H1 (cell line): ENCODE results near the gene TANC1. TPM values are rescaled to one million over a fixed set of nuclear protein-coding genes. Genes with fewer than 3 reads are reported as not detected.

Source experiments
- CTCF ChIA-PET: fragments of 300-600 bp; sonication (Branson Sonifier 250); formaldehyde crosslinking; loops from one replicate; lab custom pipeline; 2021; ENCODE audit not compliant: partially characterized antibody; lab: Charles Lee
- POLR2A ChIA-PET: fragments of 300-600 bp; sonication (Branson Sonifier 250); formaldehyde crosslinking; loops from one replicate; lab custom pipeline; 2021; ENCODE audit warnings: inconsistent platforms; ENCODE audit not compliant: partially characterized antibody; lab: Charles Lee
- DNase-seq, 2 experiments: peaks; one replicate each; pipeline versions ENCODE4 v3.0.0 to v3.0.0-alpha.2; 2010 to 2022; ENCODE audit warnings: low spot score in 2 of 2, low read depth in 1 of 2, mixed read lengths in 1 of 2
- FAIRE-seq: peaks from 2 replicates; lab custom pipeline; 2011; peaks lifted over from hg19 to GRCh38; lab: Jason Lieb, UNC
- H2AFZ ChIP-seq: 2 replicates; pipeline ENCODE4 v1.8.1; 2012; ENCODE audit warnings: low read length, inconsistent platforms
- H2AK5ac ChIP-seq: 2 replicates; pipeline ENCODE4 v1.6.1; 2013; ENCODE audit warnings: low read depth, low read length
- H2BK120ac ChIP-seq: replicated peaks from 2 replicates; pipeline ENCODE3; 2013; ENCODE audit warnings: low read depth, low read length, inconsistent platforms
- H2BK12ac ChIP-seq: 2 replicates; pipeline ENCODE4 v1.6.1; 2013; ENCODE audit warnings: low read depth, low read length
- H2BK15ac ChIP-seq: 2 replicates; pipeline ENCODE4 v1.6.1; 2013; ENCODE audit warnings: low read length
- H2BK20ac ChIP-seq: 2 replicates; pipeline ENCODE4 v1.6.1; 2013; ENCODE audit warnings: low read length
- H2BK5ac ChIP-seq: 2 replicates; pipeline ENCODE4 v1.6.1; 2013; ENCODE audit warnings: low read depth, low read length
- H3K14ac ChIP-seq: 2 replicates; pipeline ENCODE4 v1.6.1; 2013; ENCODE audit warnings: inconsistent platforms; ENCODE audit not compliant: insufficient read length
- H3K18ac ChIP-seq: 2 replicates; pipeline ENCODE4 v1.6.1; 2013; ENCODE audit warnings: low read length; ENCODE audit errors: extremely low read depth
- H3K23ac ChIP-seq: 2 replicates; pipeline ENCODE4 v1.6.1; 2013; ENCODE audit warnings: inconsistent platforms; ENCODE audit not compliant: insufficient read length
- H3K23me2 ChIP-seq: 2 replicates; pipeline ENCODE4 v1.6.1; 2013; ENCODE audit warnings: low read depth, low read length
- H3K27ac ChIP-seq: 2 replicates; pipeline ENCODE4 v1.6.1; 2011; ENCODE audit warnings: low read depth, low read length, inconsistent platforms
- H3K27me3 ChIP-seq, 4 experiments: replicated peaks in 1 of 4; 1 replicate in 1 of 4; 2 replicates in 3 of 4; pipeline versions ENCODE4 v1.6.1 to v1.8.1; 2011 to 2013; ENCODE audit warnings: low read length in 3 of 4, mild to moderate bottlenecking in 3 of 4, inconsistent platforms in 2 of 4, mixed read lengths in 2 of 4, moderate library complexity in 1 of 4; ENCODE audit not compliant: control insufficient read depth in 3 of 4, insufficient read depth in 3 of 4; ENCODE audit errors: extremely low read depth in 1 of 4
- H3K36me3 ChIP-seq, 4 experiments: 2 replicates each; pipeline versions ENCODE4 v1.6.1 to v1.8.1; 2011 to 2013; ENCODE audit warnings: mild to moderate bottlenecking in 4 of 4, low read length in 3 of 4, moderate library complexity in 2 of 4, control low read depth in 1 of 4, inconsistent platforms in 1 of 4; ENCODE audit not compliant: insufficient read depth in 4 of 4, control insufficient read depth in 2 of 4
- H3K4ac ChIP-seq: replicated peaks from 2 replicates; pipeline ENCODE3; 2013; ENCODE audit warnings: low read length, low read depth, mixed read lengths, inconsistent platforms; ENCODE audit not compliant: insufficient read length
- H3K4me1 ChIP-seq, 4 experiments: replicated peaks in 1 of 4; 1 replicate in 1 of 4; 2 replicates in 3 of 4; pipeline versions ENCODE4 v1.6.1 to v1.8.1; 2011 to 2013; ENCODE audit warnings: low read length in 3 of 4, inconsistent platforms in 2 of 4, mixed read lengths in 1 of 4; ENCODE audit not compliant: insufficient read depth in 4 of 4, control insufficient read depth in 3 of 4
- H3K4me2 ChIP-seq, 2 experiments: 2 replicates each; pipeline versions ENCODE4 v1.6.1 to v1.8.1; 2011 to 2013; ENCODE audit warnings: low read depth in 2 of 2, low read length in 2 of 2, control low read depth in 1 of 2, inconsistent platforms in 1 of 2, mild to moderate bottlenecking in 1 of 2; ENCODE audit not compliant: insufficient read depth in 1 of 2
- H3K4me3 ChIP-seq, 4 experiments: fragments of 200-600, 300-600 bp in 1 of 4; sonication (generic), shearing (Covaris generic), sonication (Bioruptor Twin) in 1 of 4; 2 replicates each; pipeline versions ENCODE4 v1.5.1 to v1.8.1; 2011 to 2016; ENCODE audit warnings: low read length in 4 of 4, low read depth in 3 of 4, control low read depth in 2 of 4, inconsistent platforms in 2 of 4, mild to moderate bottlenecking in 2 of 4, mixed read lengths in 1 of 4, moderate library complexity in 1 of 4; ENCODE audit not compliant: insufficient read depth in 2 of 4; ENCODE audit errors: extremely low read depth in 1 of 4
- H3K56ac ChIP-seq: replicated peaks from 2 replicates; pipeline ENCODE3; 2013; ENCODE audit warnings: low read depth, mild to moderate bottlenecking, mixed read lengths, low read length, inconsistent platforms; ENCODE audit not compliant: insufficient read length
- H3K79me1 ChIP-seq: 2 replicates; pipeline ENCODE4 v1.6.1; 2013; ENCODE audit warnings: low read depth, low read length, control low read depth
- H3K79me2 ChIP-seq, 2 experiments: 2 replicates each; pipeline versions ENCODE4 v1.6.1 to v1.8.1; 2012 to 2013; ENCODE audit warnings: low read length in 2 of 2, mild to moderate bottlenecking in 2 of 2, inconsistent platforms in 1 of 2; ENCODE audit not compliant: insufficient read depth in 2 of 2, control insufficient read depth in 1 of 2
- H3K9ac ChIP-seq, 4 experiments: replicated peaks in 1 of 4; 1 replicate in 1 of 4; 2 replicates in 3 of 4; pipeline versions ENCODE4 v1.6.1 to v1.8.1; 2011 to 2013; ENCODE audit warnings: low read depth in 3 of 4, low read length in 3 of 4, control low read depth in 2 of 4, mild to moderate bottlenecking in 2 of 4, moderate library complexity in 2 of 4, inconsistent platforms in 1 of 4; ENCODE audit errors: extremely low read depth in 1 of 4
- H3K9me3 ChIP-seq, 2 experiments: 2 replicates each; pipeline versions ENCODE4 v1.6.1 to v1.8.1; 2012 to 2013; ENCODE audit warnings: mild to moderate bottlenecking in 2 of 2, moderate library complexity in 2 of 2, control low read depth in 1 of 2, inconsistent platforms in 1 of 2, low read depth in 1 of 2, low read length in 1 of 2, mixed read lengths in 1 of 2; ENCODE audit not compliant: insufficient read depth in 2 of 2
- H4K20me1 ChIP-seq, 2 experiments: replicated peaks in 1 of 2; 2 replicates each; pipeline versions ENCODE3 to v1.8.1; 2011 to 2013; ENCODE audit warnings: inconsistent platforms in 2 of 2, low read length in 2 of 2, mild to moderate bottlenecking in 1 of 2; ENCODE audit not compliant: insufficient read depth in 2 of 2, control insufficient read depth in 1 of 2
- H4K5ac ChIP-seq: 2 replicates; pipeline ENCODE4 v1.6.1; 2013; ENCODE audit warnings: low read length, low read depth, mixed read lengths, inconsistent platforms; ENCODE audit not compliant: insufficient read length
- H4K8ac ChIP-seq: 2 replicates; pipeline ENCODE4 v1.8.0; 2013; ENCODE audit warnings: mild to moderate bottlenecking, moderate library complexity, low read length, inconsistent platforms; ENCODE audit not compliant: insufficient read depth; ENCODE audit errors: extremely low read depth
- H4K91ac ChIP-seq: replicated peaks from 2 replicates; pipeline ENCODE3; 2013; ENCODE audit warnings: low read length, mixed read lengths, inconsistent platforms; ENCODE audit not compliant: insufficient read length
- BCL11A ChIP-seq, 2 experiments: IDR thresholded peaks; one replicate each; pipeline ENCODE4 v1.6.1; 2011; ENCODE audit warnings: low read depth in 2 of 2, low read length in 2 of 2, mild to moderate bottlenecking in 2 of 2
- BRCA1 ChIP-seq: IDR thresholded peaks from 2 replicates; pipeline ENCODE4 v1.6.1; 2012; ENCODE audit warnings: low read depth, low read length, improper control_type of control experiment
- CHD1 ChIP-seq: IDR thresholded peaks from 2 replicates; pipeline ENCODE4 v1.6.1; 2012; ENCODE audit warnings: low read depth, low read length, improper control_type of control experiment
- EGR1 ChIP-seq: IDR thresholded peaks from 2 replicates; pipeline ENCODE4 v1.6.1; 2011; ENCODE audit warnings: low read depth, low read length, borderline replicate concordance
- FOSL1 ChIP-seq: IDR thresholded peaks from 2 replicates; pipeline ENCODE4 v1.6.1; 2011; ENCODE audit warnings: mild to moderate bottlenecking, low read depth, low read length, moderate library complexity; ENCODE audit not compliant: insufficient read depth
- GABPA ChIP-seq: IDR thresholded peaks from 2 replicates; pipeline ENCODE4 v1.6.1; 2011; ENCODE audit warnings: mild to moderate bottlenecking, low read length, moderate library complexity, borderline replicate concordance; ENCODE audit not compliant: insufficient read depth
- JUN ChIP-seq: IDR thresholded peaks from 2 replicates; pipeline ENCODE4 v1.6.1; 2011; ENCODE audit warnings: low read depth, mild to moderate bottlenecking, improper control_type of control experiment, low read length
- KDM5A ChIP-seq: fragments of 200-600 bp; IDR thresholded peaks from 2 replicates; pipeline ENCODE4 v1.7.1; 2012; ENCODE audit warnings: mild to moderate bottlenecking, low read length, inconsistent platforms, mixed read lengths
- RNF2 ChIP-seq: fragments of 200-900, 300-1000 bp; sonication (generic); IDR thresholded peaks from 2 replicates; pipeline ENCODE4 v1.7.1; 2016; ENCODE audit warnings: borderline replicate concordance, low read depth, mild to moderate bottlenecking, antibody characterized with exemption, low read length; ENCODE audit not compliant: poor library complexity, severe bottlenecking; ENCODE audit errors: missing control alignments
- SIN3A ChIP-seq, 2 experiments: IDR thresholded peaks in 1 of 2; conservative IDR thresholded peaks in 1 of 2; 2 replicates each; pipeline ENCODE4 v1.6.1; 2011 to 2012; ENCODE audit warnings: low read length in 2 of 2, improper control_type of control experiment in 1 of 2, low read depth in 1 of 2, mild to moderate bottlenecking in 1 of 2
- TCF12 ChIP-seq: IDR thresholded peaks from 2 replicates; pipeline ENCODE4 v1.6.1; 2011; ENCODE audit warnings: low read depth, mild to moderate bottlenecking, low read length
- WGBS, 2 experiments: shearing (Covaris generic) in 1 of 2; methylation state at CpG; one replicate each; pipeline versions ENCODE4 v1.1.6 to v1.1.7; 2013 to 2015; ENCODE audit warnings: low lambda C conversion rate in 2 of 2, mixed read lengths in 2 of 2, inconsistent platforms in 1 of 2, low coverage in 1 of 2, missing lambda C conversion rate in 1 of 2; ENCODE audit not compliant: insufficient replicate concordance in 2 of 2, insufficient coverage in 1 of 2, insufficient read length in 1 of 2; ENCODE audit errors: extremely low coverage in 1 of 2, missing lambda C conversion rate in 1 of 2; 5-methylcytosine and 5-hydroxymethylcytosine counted together
- polyA plus RNA-seq, 7 experiments: library from polyadenylated mRNA; depleted of rRNA in 3 of 7; stranded (reverse) in 5 of 7; unstranded in 2 of 7; fragments of >200 nt in 5 of 7; fragments of 200-250 nt in 2 of 7; gene quantifications; 1 replicate in 5 of 7; 2 replicates in 1 of 7; 4 replicates in 1 of 7; pipeline versions ENCODE4 v1.2.1 to v1.2.3, GENCODE V29; 2011 to 2013; ENCODE audit warnings: missing spikeins in 2 of 7, mixed read lengths in 2 of 7
- total RNA-seq: library from RNA; stranded (reverse); fragmentation: NEBNext Ultra II Directional; extraction: Animal tissue kit (Norgen Biotek cat#: 25700); gene quantifications from 2 replicates; pipeline ENCODE4 v1.2.1, GENCODE V29; 2021

The TANC1 gene
- total and polyA plus RNA-seq, 2 of the 8 experiments (the other 6 are each of a cell fraction or from before 2014, with no cell fraction given) = 4.1 to 7.6 TPM

- Histone ChIP-seq H3K79me2 (no peaks in the 10 kb centered on the region), H2AFZ (no peak overlapping the region), H3K23me2 (no peaks in the 10 kb centered on the region), H4K91ac (no peak overlapping the region), H3K79me1 (no peaks in the 10 kb centered on the region), H2BK12ac (no peak overlapping the region), H4K8ac (no peak overlapping the region), H2AK5ac (no peak overlapping the region), H4K20me1 (no peaks in the 10 kb centered on the region), H3K27me3 (no peaks in the 10 kb centered on the region), H3K36me3 (no peaks in the 10 kb centered on the region), H3K18ac (no peak overlapping the region), H2BK120ac (no peak overlapping the region), H3K23ac (no peak overlapping the region), H2BK20ac (no peak overlapping the region), H3K9ac (no peak overlapping the region), H3K4me3 (no peak overlapping the region), H2BK15ac (no peak overlapping the region), H4K5ac (no peak overlapping the region), H3K56ac (no peak overlapping the region), H3K4ac (no peak overlapping the region), H3K4me2 (no peak overlapping the region), H3K4me1 (no peaks in the 10 kb centered on the region), H3K14ac (no peak overlapping the region), H2BK5ac (no peak overlapping the region), H3K27ac (no peak overlapping the region), H3K9me3 (no peaks in the 10 kb centered on the region)
- ChIA-PET CTCF (interaction anchor here (0.7 to 2.8 kb wide), 14 partner anchors 8 to 746 kb away, joined by 3 to 12 read pairs (median 4); no protein-coding TSS in a partner anchor), POLR2A (interaction anchor here (0.5 kb wide), 1 partner anchor 159 kb away, joined by 3 read pairs; no protein-coding TSS in a partner anchor)
- FAIRE-seq = no peak
- 88% methylated on average over 6 of the region's 6 CpGs; no CpG with 5 or more reads in 1 of the 2 experiments for WGBS, 2 experiments
- no peak for DNase-seq
- TF ChIP-seq RNF2 = no peak
- no peak for TF ChIP-seq GABPA
- no peak for TF ChIP-seq JUN
- no peak for TF ChIP-seq FOSL1
- TF ChIP-seq BRCA1 = no peak
- no peak for TF ChIP-seq BCL11A (IDR thresholded peaks at IDR 0.05; ENCODE audit: low read depth in 2 of 2, low read length in 2 of 2)
- no peak for TF ChIP-seq SIN3A (conservative IDR thresholded peaks at IDR 0.05 in 1 of 2, IDR thresholded peaks at IDR 0.05 in 1 of 2; ENCODE audit: low read depth in 1 of 2, low read length in 2 of 2)
- no peak for TF ChIP-seq EGR1
- TF ChIP-seq CHD1 = no peak
- TF ChIP-seq KDM5A = no peak
- TF ChIP-seq TCF12 = no peak
These were observed 200.7 kb downstream of the TANC1 start for GRCh38 chr2:159169187-159169586.
